ENCODE results near the gene PRKACA.

The PRKACA gene

DNA sequence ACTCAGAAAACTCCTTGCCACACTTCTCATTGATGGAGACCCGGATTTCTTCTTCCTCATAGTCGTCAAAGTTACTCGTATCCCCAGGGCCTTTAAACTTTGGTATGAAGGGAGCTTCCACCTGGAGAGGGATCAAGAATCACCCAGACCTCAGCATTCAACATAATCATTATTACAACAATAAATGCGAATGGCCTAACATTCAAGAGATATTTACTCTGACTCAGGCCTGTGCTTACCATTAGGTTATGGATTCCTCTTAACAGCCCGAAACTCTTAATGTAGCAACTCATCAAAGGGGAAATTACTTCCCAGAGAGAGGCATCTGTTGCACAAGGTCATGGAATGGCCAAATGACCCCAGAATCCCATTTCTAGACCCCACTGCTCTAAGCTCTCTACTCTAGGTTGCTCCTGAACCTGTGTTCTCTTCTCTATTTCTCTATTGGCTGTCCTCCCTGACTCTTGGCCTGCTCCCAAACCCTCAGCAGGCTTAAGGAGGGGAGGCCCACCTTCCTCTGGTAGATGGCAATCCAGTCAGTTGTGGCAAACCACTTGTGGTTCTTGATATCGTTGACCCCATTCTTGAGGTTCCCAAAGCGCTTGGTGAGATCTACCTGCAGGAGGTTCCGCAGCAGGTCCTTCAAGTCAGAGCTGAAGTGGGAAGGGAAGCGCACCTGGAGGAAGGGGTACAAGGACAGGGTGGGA, 24.3 kb downstream of the PRKACA start:
- no peak for DNase-seq (ENCODE audit: low read depth)

DNA sequence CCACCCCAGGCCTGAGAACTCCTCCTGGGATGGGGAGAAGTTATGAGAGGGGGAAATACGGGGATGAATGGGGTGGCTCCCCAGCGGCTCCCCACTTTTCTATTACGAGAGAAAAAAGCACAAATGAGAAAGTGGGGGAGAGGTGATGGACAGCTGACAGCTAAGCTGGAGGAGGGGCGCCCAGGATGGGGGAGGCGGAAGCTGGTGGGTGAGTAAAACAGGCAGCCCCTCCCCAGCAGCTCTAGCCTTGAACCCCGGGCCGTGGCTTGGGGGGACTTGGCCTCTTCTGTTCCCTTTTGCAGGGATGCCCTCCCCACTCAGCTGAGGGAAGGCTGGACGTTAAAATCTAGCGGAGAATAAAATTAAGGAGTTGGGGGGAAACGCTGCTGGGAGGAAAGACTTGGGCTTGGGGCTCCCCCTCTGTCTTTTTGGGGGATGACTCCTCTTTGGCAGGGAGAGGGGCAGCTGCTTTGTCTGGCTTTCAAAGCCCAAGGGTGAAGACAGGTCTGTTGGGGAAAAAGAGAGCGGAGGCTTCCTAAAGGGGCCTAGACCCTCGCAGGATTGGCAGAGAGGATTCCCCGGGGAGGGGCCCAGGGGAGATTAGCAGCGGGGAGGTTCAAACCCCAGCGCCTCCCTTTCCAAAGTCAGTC, 25.6 kb downstream of the PRKACA start:
- DNase-seq (ENCODE audit: low read depth): no peak

DNA sequence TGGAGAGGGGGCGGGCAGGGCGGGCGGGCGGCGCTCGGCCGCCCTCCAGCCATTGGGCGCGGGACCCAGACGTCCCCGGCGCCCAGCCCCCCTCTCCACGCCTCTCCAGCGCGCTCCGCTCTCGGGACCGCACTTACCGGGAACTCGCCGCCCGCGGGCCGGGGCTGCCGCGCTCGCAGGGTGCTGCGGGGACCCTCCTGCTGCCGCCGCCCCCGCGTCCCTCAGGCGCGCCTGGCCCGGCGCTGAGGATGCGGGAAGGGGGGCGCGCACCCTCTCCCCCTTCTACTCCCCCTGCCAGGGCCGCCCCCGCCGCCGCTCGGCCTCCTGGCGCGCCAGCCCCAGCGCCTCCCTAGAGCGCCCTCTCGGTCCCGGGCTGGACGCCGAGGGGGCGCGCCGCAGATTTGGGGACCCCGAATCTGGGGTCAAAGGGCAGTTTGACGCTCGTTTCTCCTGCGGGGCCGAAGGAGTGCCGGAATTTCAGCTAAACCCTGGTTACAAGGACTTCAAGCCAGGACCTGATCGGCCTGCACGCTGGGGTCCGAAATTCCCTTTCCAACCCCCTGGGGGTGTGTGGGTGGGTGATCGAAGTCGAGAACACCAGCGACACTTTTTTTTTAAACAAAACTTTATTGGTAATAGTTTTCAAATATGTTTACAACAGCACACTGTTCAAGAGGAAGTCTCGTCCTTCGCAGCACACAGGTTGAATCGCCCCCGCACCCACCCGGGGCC, 26.3 kb downstream of the PRKACA start:
- peak; percentile 55 for DNase-seq (ENCODE audit: low read depth)

DNA sequence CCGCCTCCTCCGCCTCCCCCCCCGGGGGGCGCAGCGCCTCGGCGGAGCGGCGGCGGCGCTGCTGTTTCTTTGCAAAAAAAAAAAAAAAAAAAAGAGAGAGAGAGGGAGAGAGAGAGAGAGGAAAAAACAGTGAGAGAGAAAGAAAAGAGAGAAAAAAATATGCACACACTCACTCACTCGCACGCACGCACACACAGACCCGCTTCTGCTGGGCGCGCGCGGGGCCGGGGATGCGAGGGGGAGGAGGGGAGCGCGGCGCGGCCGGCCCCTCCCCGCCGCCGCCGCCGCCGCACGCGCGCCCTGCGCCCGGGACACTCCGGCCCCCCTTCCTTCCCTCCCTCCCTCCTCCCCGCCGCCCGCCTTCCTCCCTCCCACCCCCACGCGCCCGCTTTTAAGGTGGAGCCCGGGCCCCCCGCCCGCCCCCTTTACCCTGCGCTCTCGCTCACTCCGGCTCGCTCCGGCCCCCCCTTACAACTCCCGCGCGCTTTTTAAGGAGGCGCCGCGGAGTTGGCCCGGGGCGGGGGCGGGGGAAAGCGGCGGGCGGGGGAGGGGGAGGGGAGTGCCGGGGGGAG, 27.0 kb downstream of the PRKACA start, which contains the start of gene SAMD1:
Gene SAMD1 (minus strand): TSS at position 243 of the 572 bp plus-strand sequence.
- DNase-seq (ENCODE audit: low read depth): peak; percentile 83

DNA sequence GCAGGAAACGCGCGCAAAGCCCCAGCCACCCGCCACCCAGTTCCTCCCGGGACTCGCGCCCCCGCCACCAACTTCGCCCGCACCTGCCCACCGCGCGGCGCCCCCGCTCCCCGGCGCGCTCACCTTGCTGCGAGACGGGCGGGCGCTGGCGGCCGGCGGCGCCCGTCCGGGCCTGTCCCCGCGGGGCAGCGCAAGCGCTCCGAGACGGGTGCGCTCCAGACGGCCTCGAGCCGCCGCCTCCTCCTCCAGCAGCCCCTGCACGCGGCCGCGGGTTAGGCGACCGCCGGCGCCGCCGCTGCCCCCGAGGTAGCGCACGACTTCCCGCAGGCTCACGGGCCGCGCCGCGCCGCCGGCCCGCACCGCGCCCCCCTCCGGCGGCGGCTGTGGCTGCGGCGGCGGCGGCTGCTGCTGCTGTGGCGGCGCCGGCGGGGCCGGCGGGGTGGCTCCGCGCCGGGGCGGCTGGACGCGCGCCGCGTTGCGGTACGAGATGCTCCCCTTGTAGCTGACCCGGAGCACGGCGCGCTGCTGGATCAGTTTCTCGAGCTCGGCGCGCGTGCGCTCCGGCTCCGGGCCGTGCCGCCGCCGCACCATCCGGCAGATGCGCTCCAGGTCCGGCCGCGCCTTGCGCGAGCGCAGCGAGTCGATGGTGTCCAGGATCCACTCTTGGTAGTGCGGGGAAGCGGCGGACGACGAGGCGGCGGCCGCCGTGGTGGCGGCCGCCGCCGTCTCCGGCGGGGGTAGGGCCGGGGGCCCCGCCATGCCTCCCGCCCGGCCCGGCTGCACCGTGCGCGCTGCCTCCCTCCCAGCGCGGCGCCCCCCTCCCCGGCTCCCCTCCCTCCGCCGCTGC, 27.7 kb downstream of the PRKACA start:
- DNase-seq (ENCODE audit: low read depth): peak; percentile 86

DNA sequence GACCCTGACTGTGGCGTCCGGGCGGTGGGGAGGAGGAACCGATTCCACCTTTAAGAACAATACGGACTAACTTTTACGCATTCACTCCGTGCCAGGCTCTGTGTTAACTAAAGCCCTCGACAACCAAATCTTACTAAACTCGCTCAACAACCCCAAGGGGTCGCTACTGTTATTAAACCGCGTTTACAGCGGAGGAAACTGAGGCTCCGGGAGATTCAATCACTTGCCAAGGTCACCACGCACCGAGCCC, 28.2 kb downstream of the PRKACA start:
- DNase-seq (ENCODE audit: low read depth): peak; percentile 28

DNA sequence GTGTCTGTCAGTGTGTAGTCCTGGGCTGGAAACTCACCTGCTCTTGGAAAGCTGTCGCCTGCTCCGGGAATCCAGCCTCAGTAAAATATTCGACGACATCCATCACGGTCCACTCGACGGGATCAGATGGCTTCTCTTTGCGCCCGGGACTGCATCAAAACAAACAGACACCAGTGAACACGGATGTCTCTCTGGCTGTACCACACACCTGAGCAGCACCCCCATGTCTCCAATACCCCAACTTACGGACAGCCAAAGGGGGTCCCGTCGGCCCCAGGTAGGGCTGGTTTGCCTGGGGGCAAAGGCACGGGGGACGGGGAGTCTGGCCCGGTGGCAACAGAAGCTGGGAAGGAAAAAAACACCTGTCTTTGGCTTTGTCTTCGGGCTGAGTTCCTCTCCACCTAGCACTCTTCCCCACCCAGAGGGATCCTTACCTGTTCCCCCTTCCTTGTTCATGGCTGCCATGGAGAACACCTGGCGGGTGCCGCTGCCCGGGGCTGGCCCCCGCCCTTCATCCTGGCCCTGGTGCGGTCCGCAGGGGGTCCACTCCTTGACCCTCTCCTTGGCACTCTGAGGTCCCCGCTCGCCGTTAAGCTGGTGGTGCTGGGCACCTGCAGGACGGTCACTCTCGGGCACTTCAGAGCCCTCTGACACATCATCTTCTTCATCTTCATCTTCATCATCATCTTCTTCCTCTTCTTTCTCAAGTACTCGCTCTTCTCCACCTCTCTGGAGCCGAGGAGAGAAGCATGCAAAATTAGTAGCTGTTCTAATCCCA, 28.7 kb downstream of the PRKACA start:
- DNase-seq (ENCODE audit: low read depth): no peak

DNA sequence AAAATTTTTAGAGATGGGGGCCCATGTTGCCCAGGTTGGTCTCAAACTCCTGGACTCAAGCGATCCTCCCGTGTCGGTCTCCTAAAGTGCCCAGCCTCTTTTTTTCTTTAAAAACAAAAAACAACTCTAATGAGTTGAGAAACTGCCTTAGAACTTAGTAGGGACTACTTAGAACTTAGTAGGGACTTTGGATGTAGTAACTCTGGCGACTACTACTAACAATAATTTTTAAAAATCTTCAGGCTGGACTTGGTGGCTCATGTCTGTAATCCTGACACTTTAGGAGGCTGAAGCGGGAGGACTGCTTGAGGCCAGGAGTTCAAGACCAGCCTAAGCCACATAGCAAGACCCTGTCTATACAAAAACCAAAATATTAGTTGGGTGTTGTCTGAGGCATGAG, 31.5 kb downstream of the PRKACA start:
- DNase-seq (ENCODE audit: low read depth): no peak

DNA sequence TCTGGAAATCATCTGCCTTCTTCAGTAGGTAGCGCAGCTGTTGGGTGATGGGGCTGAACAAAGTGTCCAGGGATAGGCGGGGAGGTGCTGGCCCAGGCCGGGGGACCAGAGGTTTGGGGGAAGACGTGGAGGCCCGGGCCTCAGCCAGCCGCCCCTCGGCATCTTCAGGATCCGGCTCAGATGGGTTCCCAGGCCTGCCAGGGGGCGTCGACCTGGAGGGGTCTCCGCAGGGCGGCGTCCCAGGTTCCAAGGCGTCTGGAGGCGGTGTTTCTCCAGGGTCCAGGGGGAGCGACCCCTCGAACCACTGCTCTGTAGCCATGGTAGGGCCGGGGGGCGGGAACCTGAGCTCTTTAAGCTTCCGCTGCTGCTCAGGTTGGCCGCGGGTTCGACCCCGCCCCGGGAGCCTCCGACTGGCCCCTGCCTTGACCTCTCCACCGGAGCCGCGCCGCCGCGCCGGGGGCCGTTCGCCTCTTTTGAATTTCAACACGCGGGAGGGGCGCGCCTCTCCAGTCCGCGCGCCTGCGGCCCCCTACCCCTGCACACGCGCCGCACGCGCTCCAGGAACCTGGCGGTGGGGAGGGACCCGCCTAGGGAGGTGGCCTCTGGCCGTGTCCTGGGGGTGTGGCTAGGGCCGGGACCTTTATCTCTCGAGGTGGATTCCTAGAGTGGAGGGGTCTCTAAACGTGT, 32.1 kb downstream of the PRKACA start, which contains the start of gene C19orf67:
Gene C19orf67 (minus strand): TSS at position 475 of the 687 bp plus-strand sequence. CDS start 156 bp downstream, at position 319.
- no peak for DNase-seq (ENCODE audit: low read depth)

DNA sequence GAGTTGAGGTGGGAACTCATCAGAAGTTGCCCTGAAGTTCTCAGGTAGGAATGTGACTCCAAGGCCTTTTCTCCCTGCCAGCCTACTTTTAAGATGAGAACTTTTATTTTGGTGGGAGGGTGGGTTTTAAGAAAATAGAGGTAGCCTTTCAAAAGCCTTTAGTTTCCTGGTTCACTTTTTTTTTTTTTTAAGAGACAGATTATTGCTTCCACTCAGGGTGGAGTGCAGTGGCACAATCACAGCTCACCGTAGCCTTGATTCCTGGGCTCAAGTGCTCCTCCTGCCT, 34.9 kb downstream of the PRKACA start:
- DNase-seq (ENCODE audit: low read depth): no peak

DNA sequence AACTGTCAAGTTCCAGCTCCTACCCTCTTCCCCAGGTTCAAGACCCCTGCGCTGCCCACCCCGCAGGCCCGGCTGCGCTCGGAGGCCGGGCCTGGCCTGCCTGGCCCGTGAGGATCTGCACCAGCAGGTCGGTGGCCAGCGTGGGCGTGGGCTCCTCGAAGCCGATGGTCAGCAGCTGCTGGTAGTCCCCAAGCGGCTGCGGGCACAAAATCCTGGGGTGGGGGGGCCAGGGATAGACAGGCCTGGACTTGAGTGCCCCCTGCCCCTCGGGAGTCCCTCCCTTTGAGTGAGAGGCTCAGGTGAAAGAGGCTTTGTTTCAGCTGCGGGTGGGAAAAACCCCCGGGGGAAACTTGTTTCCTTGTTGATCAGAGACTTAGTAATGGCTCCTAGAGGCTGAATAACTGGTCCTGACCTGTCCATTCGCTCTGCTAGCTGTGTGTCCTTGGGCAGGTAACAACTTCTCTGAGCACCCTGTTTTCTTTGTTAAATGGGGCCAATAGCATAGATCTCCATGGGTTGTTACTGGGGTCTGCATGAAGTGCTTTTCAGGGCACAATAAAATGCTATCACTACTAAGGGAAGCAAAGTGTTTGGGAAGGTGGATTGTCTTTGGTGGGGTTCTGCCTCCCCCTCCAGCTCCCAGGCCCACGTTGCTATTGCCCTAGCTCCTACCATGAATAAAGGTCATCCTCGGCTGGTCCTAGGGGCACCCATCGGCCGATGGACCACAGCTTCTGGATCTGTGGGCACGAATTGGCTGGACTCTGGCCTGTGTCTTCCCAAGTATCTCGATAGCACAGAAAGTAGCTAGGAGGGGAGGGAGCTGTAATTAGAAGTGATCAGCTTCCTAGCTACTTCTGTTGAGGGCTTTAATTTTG, 35.5 kb downstream of the PRKACA start:
- DNase-seq (ENCODE audit: low read depth): peak; percentile 38

DNA sequence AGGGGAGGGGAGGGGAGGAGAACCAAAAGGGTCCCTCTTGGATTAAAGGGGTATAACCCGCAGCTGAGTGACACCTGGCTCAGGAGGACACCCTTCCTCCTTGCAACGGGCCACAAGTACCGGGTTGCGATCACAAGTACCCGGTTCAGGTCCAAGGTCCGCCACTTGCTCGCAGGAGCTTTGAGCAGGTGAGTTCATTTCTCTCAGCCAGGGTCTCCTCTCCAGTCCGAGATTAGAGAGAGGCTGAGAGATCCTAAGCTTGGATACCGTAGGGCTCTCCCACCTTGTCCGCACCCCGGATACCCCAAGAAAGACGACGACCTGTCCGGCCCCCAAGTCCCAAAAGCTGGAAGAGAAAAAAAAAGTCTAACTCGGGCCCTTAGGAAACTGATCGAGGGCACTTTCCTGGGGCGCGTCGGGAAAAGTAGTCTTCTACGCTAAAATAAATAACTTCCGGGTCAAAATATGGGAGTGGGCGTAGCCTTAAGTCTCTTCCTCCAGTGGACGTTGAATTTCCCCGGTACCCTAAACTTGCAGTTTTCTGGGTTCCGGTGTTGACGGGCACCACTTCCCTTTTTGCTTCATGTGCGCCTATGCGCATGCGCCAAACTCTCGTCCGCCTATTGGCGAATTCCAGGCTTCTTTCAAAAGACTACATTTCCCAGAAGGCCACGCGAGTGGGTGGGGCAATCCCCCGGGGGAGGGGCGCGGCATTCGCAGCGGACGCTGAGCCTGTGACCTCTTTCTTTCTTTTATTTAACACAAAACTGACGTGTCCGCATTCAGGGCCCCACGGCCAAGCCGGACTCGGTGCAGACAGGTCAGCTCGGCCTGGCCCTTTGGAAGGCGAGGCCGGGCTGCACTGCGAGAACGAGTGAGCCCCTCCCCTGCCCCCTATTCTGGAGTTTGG, 36.4 kb downstream of the PRKACA start:
- peak; percentile 99 for DNase-seq (ENCODE audit: low read depth)

DNA sequence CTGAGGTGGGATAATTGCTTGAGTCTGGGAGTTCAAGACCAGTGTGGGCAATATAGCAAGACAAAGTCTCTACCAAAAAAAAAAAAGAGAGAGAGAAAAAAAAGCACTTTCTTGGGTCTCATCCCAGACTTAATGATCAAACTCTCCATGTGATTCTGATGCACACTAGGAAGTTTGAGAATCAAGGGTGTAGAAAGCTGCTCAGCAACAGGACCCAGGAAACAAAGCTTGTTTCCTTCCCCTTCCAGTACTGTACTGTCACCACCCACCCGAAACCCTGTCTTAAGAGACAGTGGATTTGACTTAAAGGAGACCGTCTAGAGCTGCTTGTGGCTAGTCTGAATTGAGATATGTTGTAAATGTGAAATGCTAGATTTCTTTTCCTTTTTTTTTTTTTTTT, 39.2 kb downstream of the PRKACA start:
- DNase-seq (ENCODE audit: low read depth): no peak

DNA sequence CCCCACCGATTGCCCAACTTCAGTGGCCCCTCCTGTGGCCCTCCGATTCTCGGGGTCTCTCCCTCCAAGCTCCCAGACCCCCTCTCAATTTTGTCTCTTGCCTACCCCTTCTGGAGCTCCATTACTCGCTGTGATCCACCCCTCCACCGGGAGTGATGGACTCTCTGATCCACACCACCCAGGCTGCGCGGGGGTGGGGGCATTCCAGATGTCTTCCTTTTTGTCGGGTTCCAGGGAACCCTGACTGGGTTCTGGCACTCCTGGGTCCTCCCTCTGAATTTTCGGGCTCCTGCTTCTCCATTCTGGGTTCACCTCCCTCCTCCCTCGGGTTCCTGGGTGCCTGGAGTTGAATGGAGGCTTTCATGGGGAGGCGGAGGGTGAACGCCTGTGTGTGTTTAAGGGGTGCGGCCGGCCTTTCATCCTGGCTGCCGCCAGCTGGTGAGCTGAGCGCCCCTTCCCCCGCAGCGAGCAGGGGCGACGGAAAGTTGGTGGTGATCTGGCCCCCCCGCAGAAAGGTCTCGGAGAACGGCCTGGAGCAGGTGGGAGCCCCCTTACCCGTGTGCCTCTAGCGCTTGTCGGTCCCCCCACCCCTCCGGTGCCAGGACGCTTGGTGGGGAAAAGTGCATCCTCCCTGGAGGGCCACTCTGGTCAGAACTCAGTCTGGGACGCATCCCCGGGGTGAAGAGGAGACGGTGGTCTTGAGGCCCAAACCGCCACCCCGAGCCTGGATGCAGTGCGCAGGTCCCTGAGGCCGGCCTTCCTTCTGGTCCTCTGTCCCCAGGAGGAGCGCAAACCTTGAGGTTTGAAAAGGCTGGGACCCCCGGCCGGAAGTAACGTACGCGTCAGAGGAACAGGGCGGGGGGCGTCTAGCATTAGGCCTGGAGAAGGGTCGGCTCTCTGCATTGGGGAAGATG, 43.4 kb downstream of the PRKACA start:
- peak; percentile 39 for DNase-seq (ENCODE audit: low read depth)

DNA sequence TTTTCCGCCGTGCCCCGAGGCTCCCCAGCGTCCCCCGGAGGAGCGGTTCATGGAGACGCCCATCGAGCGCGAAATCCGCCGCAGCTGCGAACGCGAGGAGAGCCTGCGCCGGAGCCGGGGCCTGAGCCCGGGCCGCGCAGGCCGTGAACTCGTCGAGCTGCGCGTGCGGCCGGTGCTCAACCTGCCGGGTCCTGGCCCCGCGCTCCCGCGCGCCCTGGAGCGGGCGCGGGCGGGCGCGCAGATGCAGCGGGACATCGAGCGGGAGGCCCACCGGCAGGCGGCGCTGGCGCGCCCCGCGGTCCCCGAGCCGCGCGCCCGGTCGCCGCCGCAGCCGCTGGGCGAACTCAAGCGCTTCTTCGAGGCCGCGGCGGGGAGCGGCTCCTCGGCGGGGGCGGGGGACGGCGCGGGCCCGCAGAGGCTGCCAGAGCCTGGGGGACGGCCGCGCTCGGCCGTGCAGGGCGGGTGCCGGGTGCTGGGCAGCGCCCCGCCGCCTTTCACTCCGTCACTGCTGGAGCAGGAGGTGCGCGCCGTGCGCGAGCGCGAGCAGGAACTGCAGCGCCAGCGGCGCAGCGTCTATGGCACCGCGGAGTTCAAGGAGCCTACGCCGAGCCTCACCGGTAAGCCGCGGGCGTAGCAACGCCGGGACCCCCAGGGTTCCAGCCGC, 44.2 kb downstream of the PRKACA start:
- peak; percentile 89 for DNase-seq (ENCODE audit: low read depth)

DNA sequence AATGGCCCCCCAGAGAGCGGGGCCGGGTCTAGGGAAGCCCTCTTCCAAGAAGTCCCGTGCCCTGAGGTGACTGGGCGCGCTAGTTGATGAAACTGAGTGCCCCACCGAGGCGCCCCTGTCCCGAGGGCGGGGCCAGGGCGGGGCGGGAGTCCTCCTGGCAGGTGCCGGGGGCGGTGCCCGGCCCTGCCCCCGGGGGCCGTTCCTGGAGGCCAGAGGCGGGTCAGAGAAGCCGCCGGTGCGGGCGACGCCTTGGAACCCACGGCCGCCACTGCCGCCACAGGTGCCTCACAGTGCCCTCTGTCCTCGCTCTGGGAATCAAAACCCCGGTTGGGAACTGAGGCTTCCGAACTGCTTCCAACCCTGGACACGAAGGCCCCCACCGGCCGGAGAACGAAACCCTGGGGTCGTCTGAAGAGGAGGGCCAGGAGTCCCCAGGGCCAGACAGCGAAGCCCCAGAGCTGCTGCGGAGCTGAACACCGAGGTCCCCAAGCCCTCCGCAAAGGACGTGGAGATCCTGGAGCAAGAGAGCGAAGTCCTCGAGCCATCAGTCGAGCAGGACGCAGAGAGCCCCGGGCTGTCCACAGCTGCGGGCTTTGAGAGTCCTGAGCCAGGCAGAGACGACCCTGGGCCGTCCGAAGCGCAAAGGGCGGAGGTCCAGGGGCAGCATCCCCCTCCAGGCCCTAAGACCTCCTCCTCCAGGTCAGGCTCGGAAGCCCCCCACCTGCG, 44.9 kb downstream of the PRKACA start, which contains the start of gene MISP3:
Gene MISP3 (plus strand): TSS at position 252 of the 726 bp plus-strand sequence. CDS start 524 bp downstream, outside the sequence.
- DNase-seq (ENCODE audit: low read depth): peak; percentile 45
